Activated effector memory CD4-positive, alpha-beta T cell treated with Interleukin-2 at 50 U/mL for 16 hours (primary cell): ENCODE measurements around the gene VSNL1.

Source experiments
- DNase-seq: peaks from one replicate; pipeline ENCODE4 v3.0.0-alpha.2; 2020

VSNL1 gene

DNA sequence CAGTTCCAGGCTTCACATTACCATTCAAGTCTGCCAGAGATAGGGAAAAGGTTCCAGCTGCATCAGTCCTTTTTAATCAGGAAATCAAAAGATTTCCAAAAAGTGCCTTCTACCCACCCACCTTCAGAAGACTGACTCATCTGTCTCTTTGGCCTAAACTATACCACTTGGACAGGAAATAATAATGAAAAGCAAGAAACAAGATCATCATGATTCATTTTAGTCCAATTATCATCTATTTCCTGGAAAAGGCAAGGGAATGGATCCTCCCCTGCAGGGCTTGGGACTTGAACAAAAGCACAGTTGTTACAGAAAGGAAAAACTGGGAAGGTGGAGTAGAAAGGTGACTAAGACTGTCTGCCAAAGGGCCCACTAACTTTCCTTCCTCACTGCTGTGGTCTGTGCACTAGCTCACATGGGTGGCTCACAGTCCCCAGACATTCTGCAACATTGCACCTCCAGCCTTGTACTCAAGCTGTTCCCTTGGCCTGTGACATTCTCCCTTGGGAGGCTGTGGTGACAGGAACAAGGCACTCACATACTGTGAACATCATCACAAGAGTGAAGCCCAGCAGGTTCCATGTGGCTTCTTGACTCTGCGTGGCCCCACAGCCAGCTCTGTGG is 75.3 kb downstream of the VSNL1 start:
- no peak for DNase-seq

DNA sequence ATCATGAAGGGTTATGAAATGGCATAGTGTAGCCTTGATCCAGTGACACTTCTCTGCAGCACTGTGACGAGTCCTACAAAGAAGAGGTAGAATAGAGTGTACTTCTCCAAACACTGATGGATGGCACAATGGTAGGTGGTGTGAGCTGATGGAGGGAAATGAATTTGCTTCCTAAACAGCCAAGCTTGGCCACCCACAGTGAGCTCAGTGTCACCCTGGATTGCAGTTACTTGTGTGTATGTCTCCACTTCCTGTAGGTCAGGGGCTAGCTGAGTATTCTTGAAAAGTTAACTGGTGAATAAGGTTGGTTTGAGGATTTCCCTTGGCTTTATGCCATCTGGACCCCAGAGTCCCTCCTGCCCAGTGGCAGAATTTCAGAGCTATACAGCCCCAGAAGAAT is 75.9 kb downstream of the VSNL1 start:
- no peak for DNase-seq

DNA sequence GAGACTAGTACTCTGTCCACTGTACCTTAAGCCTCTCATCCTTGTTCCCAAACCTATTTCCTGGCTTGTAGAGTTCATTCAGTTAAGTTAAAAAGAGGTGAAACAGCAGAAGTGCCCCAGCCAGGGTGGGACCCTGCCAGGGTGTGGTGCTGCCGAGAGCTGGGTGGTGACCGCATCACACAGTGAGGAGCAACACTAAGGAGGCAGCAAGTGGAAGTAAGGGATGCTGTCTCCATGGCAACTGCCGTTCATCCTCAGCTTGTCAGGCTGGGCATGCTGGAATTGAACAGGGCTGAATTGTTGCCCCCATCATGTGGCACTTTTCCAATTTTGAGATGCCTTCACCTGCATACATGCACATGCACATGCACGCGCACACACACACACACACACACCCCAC is 77.0 kb downstream of the VSNL1 start:
- no peak for DNase-seq

DNA sequence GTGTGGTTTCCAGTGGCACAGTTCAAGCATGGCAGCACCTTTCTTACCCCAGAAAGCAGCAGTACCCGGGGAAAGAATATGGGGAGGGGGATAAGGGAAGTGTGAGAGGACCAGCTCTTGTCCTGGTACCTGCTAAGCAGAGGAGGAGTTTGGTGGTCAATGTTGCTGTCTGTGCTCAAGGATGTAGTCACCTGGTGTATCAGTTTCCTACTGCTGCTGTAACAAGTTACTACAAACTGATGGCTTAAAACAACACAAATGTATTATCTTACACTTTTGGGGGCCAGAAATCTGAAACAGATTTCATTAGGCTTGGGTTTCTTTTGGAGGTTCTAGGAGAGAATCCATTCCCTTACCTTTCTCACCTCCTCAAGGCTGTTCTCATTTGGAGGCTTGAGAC is 77.5 kb downstream of the VSNL1 start:
- DNase-seq: no peak

DNA sequence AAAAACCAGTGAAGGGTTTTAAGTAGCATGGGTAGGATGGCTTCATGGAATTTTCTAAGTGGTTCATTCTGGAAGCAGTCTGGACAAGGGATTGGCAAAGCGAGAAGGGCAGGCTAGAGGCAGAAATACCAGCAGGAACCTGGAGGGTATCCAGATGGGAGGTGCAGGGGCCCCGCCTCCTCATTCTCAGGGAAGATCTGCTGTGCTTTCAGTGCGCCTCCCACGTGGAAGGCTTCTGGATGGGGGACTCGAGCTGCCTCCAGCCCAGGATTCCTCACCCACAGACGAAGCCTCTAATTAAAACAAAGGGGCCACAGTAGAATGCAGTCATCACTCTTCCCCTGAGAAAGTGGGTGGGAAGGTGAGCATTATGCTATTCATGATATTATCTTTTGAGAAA is 79.8 kb downstream of the VSNL1 start:
- DNase-seq: no peak

DNA sequence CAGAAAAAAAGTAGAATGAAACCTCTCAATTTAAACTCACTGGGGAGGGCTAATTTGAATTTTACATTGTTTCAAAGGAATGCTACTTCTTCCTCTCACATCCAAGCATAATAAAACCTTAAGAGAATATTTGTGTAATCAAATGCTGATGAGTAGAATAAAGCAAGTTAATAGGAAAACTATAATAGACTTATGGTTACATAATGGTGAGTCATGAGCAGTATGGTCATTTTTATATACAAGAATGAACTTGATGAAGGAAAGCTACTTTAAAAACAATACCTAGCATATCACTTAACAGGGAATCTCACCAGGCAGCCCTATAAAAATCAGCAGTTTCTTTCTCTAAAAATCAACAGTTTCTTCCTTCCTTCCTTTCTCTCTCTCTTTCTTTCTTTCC is 80.3 kb downstream of the VSNL1 start:
- no peak for DNase-seq

DNA sequence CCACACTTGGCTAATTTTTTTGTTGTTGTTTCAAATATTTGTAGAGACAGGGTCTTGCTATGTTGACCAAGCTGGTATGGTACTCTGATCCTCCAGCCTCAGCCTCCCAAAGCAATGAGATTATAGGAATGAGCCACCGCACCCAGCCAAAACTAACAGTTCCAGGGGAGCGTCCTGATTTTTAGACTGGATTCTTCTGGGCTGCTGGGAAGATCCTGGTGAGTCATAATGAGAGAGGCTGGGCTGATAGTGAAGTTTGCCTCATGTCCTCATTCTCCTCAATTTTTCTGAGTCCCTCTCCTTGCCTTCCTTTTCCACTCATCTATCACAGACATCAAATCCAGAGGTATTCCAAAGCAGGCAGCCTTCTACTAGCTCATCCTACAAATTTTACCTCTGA is 81.3 kb downstream of the VSNL1 start:
- DNase-seq: no peak

DNA sequence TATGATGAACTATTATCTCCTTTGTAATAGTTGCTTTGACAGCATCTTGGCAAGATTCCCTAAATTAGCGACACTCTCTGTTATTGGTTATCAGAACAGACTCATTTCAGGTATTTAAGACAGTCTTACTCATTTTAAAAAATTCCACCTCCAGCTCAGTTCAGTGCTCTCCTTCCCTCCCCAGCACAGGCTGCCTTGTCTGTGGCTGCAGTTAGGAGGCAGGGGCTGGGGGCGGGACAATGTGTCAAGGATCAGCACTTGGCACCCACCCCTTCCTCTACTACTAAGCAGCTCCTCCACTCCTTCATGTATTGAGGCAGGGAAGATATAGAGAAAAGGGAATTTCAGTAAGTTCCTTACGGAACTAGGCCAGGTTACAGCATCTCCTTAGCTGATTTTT is 85.0 kb downstream of the VSNL1 start:
- DNase-seq: no peak

DNA sequence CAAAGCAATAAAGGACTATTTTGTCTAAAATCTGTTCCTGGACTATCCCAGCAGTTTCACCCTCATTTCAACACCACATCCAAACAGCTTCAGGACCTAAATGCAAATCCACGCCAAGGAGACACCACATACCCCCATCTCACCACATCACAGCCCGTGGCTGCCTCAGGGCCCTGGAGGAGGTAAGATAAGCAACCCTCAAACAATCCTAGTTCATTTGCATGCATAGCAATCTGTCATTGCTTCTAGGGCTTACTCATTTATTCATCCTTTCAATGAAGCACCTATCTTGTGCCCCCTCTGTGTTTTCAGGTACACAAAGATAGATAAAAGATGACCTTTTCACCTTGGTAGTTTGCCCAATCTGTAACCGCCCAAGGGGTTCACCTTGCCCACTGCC is 86.5 kb downstream of the VSNL1 start:
- DNase-seq: no peak

DNA sequence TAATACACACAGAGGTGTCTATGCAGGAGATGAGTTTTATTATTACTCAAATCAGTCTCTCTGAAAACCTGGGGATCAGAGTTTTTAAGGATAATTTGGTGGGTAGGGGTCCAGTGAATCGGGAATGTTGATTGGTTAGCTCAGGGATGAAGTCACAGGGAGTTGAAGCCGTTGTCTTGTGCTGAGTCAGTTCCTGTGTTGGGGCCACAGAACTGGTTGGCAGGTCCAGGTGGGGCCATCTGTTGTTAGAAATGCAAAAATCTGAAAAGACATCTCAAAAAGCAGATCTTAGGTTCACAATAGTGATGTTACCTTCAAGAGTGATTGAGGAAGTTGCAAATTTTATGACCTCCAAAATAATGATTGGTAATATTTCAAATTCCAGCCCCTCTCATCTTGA is 86.9 kb downstream of the VSNL1 start:
- no peak for DNase-seq

DNA sequence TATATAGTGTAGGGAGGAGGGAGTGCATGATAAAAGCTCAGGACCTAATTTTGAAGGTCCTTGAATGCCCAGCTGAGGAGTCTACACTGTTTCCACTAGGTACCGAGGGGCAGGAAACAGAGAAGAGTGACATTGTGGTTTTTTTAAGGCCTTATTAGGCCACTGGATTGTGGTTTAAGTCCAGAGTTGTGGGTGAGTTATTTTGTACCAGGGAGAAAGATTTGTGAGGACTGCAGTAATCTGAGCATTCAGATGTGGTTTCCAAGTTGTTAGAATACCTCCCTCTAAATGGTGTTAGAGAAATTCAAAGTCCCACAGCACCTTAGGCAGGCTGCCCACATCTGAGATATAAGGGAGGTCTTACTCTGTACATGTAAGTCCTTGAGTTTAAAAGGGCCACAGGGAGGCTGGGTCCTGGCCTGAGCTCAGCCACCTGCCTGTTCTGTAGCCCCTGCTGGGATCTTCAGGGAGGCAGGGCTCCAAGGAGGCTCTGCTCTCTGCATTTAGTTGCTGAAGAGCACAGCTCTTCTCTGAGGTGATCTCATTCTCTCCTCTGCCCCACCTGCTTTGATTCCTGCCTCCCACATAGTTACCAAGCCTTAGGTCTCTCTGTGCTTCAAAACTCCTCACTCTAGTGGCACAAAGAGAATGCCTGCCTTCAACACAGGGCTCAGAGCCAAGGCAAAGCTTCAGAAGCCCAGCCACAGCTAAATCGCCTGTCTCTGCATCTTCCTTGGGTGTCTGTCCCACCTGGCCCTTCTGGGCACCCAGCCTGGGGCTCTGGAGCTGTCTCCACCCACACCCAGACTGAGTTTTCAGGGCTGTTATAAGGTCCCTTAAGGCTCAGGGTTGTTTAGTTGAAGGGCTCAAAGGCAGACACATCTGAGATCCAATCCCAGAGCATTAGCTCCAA is 88.1 kb downstream of the VSNL1 start:
- DNase-seq: no peak

DNA sequence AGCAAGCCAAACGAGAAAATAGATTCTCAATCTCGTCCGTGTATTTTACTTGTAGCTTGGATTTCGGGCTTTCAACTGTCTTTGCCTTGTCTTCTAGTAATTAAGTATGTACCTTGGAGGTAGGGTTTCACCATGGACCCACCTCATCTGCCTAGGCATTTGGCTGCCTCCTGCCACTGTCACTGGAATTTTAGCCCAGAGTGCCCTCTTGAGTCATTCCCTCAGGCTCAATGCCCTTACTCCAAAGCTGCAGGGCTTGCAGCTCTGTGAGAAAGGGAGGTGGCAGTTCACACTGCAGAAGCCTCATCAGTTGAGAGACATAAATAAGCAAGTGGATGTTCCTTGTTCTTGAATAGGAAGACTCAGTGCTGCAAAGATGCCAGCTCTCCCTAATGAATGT is 89.6 kb downstream of the VSNL1 start:
- no peak for DNase-seq

DNA sequence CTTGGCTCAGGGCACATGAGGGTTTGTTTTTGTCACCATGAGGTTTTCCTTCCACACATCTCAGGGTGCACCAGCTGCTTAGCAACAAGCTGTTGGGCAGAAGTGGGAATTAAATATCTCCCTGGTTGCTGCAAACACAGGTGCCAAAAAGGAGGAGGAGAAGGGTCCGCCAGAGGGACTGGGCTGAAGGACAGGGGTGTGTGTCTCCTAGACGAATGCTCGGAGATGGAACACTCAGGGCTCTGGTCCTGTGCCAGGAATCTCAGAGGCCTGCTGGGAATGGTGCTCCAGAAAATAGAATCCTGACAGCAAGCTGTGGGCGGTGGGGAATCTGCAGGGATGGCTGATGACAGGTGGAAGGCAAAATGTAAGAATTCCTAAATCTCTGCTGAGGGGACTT is 94.5 kb downstream of the VSNL1 start:
- DNase-seq: no peak

DNA sequence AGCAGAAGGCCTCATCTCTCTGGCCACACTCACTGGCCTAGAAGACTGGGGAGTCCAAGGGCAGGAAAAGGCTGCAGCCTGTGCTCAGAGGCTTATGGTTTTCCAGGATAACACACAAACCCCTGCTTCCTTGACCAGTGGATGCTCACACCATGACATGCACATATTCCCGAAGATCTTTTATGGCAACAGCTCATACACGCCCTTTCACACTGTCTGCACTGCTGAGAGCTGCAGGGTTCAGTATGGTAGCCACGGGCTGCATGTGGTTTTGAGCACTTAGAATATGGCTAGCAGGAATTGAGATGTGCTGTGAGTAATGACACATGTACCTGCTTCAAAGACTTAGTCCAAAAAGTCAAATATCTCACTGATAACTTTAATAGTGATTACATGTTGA is 95.8 kb downstream of the VSNL1 start:
- no peak for DNase-seq

DNA sequence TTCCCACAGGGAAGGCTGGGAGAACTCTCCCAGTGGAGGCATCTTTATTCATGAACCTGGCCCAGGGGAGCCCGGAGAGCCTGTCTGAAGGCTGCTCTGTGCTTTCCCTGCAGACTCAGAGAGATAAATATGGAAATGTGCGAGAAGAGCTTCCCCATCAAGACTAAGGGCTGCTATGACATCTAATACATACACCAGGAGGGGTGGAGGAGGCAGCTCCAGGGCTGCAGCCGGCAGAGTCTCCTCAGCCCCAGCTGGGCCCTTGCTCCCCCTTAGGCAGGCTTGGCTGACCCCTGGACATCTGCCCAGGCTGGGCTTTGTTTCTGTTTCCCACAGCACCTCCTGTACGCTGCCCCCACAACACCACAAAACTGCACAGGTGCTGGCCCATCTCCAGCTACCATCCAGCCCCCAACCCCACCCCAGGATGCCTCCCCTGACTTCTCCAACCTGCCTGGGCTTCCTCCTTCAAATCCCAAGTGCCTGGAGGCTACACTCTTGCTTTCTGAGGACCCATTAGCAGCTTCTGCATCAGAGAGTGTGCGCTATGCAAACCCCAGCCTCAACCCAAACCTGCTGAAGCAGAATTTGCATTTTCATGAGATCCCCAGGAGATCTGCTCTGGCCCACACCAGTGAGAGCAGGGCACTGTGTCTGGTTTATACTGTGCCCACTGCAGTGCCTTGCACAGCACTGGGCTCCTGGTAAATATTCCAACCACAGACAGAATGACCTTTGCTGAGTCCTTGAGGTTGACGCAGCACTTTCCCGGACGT is 96.8 kb downstream of the VSNL1 start:
- no peak for DNase-seq

DNA sequence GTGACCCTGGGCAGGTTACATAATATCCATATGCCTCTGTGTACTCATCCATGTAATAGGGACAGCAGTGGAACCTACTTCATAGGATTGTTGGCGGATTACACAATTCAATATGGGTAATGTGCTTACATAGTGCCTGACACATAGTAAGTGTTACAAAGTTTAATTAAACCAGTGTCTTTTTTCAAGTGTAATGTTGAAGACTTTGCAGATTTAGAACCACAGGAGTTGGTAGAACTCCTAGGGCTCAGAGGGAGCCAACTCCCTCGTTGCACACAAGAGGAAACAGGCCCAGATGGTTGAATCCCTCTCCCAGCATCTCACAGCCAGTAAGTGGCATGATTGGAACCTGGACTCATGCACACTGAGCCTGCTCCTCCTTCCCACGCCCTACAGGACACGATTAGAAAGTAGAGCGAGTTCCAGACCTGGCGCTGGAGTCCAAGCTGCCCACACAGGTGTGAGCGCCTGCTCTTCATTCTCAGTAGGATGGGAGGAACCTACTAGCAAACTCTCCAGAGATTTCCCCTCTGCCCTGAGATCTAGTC is 97.8 kb downstream of the VSNL1 start:
- no peak for DNase-seq

DNA sequence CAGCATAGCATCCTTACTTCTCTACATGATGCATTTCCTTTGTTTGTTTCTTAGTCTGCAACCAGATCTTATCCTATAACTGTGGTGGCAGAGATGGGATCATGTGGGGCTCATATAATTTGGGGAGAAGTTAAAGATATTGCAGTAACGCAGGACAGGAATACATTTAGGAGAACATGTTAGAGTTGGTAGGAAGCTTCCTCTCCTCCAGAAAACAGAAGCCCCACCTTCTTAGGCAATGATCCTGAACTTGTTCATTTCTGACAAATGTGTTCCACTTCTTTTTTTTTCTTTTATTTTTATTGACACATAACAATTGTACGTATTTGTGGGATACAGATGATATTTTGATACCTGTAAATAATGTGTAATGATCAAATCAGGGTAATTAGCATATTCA is 99.9 kb downstream of the VSNL1 start:
- no peak for DNase-seq

DNA sequence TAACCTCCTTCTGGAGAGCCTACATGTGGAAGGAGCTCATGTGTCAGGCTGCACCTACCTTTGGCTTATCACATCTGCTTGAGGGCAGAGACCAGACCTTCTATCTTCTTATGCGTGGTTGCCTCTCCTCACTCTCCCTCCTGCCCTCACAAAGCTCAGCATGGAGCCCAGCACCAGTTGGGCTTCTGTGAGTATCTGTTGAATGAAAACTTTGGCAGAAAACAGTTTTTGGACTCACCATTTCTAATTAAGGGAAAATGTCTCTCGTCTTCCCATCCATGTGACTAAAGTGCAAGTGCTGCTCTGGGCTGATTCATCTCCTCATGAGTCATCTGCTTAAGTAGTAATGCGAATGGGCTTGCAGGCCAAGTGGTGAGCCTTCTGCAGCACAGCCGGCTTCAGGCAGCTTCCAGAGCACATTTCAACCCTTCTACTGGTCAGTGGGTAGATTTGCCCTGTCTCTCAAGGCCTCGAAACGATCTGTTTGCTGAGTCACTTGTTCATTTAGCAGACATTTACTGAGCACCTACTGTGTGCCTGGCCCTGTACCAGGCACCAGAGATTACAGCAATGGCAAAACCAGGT is 102.6 kb downstream of the VSNL1 start:
- DNase-seq: no peak

DNA sequence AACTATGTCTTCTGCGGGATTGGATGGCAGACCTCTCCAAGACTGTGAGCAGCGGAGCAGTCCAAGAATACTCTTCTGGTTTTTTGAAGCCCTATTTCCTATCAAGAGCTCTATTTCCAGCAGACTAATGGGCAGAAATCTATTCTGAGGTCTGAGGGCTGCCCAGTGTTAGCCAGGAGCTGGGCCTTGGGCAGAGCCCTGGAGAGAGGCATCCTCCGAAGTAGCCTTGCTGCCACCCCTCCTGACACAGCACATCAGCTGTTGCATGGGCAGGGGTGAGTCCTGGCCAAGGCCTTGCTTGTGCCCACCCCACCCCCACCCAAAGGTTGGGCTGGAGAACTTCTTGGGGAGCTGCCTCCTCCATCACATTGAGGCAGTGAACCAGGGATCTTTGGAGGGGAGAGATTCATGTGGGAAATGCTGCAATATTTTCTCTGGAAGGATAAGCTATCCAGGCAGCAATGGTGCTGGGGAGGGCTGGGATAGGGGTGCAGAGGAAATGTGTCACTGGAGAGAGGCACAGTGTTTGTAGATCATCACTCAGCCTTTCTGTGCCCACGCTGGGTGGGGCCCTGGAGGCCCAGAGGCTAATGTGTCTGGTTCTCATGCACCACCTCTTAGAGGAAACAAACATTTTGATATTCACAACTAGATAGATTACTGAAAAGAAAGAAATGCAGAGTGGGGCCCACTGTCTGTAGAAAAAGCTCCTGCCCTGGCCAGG is 104.7 kb downstream of the VSNL1 start:
- no peak for DNase-seq

DNA sequence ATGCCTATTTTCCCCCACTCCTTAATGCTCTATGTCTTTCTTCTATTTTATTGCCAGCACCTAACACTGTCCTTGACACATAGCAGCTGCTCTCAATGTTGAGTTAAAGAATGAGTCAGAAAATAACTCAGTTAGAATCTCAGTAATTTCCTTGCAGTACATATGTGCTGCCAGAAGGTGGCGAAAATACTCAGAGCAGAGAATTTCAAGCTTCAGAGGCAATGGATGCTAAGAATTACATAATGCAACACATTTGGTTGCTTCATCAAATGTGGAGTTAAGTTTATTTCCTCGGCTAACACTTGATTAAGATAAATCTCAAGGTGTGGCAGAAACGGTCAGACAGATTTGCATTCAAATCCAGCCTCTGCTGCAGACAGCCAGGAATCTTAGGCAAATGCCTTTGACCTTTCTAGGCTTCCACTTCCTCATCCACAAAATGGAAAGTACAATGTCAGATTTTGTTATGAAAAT is 105.6 kb downstream of the VSNL1 start:
- DNase-seq: no peak

DNA sequence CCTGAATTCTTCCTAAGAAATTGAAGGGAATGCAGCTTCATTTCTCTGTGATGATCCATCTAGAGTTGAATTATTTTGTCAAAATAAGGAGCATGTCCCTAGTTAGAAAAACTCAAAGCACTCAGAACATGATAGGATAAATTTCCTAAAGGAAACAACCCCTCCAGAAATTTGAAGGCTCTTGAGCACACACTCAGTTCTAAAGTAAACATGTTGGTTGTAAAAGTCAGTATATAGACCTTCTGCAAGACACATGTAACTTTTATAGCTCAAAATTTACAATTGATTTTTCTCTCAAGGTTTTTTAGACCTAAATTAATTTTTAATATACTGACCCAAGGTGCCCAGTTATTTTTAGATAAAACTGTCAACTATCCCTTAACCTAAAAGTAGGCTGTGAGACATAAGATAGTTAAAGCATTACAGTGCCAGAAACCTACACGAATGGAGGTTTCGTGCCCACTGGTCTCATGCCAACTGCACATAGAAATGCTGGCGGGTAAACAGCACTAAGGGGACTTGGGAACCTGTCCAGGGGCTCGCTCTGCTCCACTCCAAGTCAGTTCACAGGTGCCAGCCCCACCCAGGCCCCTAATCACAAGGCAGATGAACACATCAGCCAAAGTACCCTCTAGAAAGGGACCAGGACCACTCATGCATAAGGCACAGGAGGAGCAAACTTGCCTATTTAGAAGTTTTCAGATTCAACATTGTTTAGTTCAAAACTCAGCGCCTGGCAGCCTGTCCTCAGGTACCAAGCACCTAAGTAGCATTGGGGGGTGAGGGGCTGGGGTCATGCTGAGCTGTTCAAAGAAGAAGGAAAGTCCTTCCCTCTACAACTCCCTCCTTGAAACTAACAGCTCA is 106.6 kb downstream of the VSNL1 start:
- DNase-seq: no peak
